H1 (cell line): ENCODE data around the gene WDR1.

Experiments
- ATF2 ChIP-seq: IDR thresholded peaks from 2 replicates; pipeline ENCODE4 v1.6.1; 2012; ENCODE audit warnings: low read length, inconsistent platforms
- ATF3 ChIP-seq: IDR thresholded peaks from 2 replicates; pipeline ENCODE4 v1.6.1; 2011; ENCODE audit warnings: low read depth, mild to moderate bottlenecking, low read length; ENCODE audit not compliant: insufficient read depth
- HDAC6 ChIP-seq: IDR thresholded peaks from one replicate; pipeline ENCODE4 v1.7.1; 2012; ENCODE audit warnings: low read depth, mild to moderate bottlenecking, inconsistent platforms, low read length, moderate library complexity
- MAFK ChIP-seq: IDR thresholded peaks from 2 replicates; pipeline ENCODE4 v1.6.1; 2012; ENCODE audit warnings: low read depth, mild to moderate bottlenecking, improper control_type of control experiment, low read length
- NRF1 ChIP-seq: IDR thresholded peaks from 2 replicates; pipeline ENCODE4 v1.6.1; 2011; ENCODE audit warnings: mild to moderate bottlenecking, low read depth, low read length, improper control_type of control experiment
- POLR2A ChIP-seq, 2 experiments: IDR thresholded peaks; 1 replicate in 1 of 2; 2 replicates in 1 of 2; pipeline ENCODE4 v1.6.1; 2011; ENCODE audit warnings: low read depth in 2 of 2, low read length in 2 of 2, mild to moderate bottlenecking in 2 of 2; ENCODE audit errors: control extremely low read depth in 1 of 2
- RAD21 ChIP-seq, 2 experiments: IDR thresholded peaks in 1 of 2; conservative IDR thresholded peaks in 1 of 2; 2 replicates each; pipeline ENCODE4 v1.6.1; 2011; ENCODE audit warnings: low read depth in 2 of 2, low read length in 2 of 2, improper control_type of control experiment in 1 of 2, inconsistent platforms in 1 of 2, mild to moderate bottlenecking in 1 of 2, moderate library complexity in 1 of 2
- TAF7 ChIP-seq: optimal IDR thresholded peaks from 2 replicates; pipeline ENCODE3; 2011; ENCODE audit warnings: low read depth, mild to moderate bottlenecking, inconsistent platforms, low read length, moderate library complexity, borderline replicate concordance
- TCF12 ChIP-seq: IDR thresholded peaks from 2 replicates; pipeline ENCODE4 v1.6.1; 2011; ENCODE audit warnings: low read depth, mild to moderate bottlenecking, low read length
- USF2 ChIP-seq: IDR thresholded peaks from 2 replicates; pipeline ENCODE4 v1.6.1; 2011; ENCODE audit warnings: low read length, improper control_type of control experiment
- YY1 ChIP-seq: IDR thresholded peaks from 2 replicates; pipeline ENCODE4 v1.6.1; 2011; ENCODE audit warnings: low read depth, mild to moderate bottlenecking, low read length
- TF ChIP-seq, protein P1 (sequence below), 3 experiments: IDR thresholded peaks; 1 replicate in 2 of 3; 2 replicates in 1 of 3; pipeline versions ENCODE4 v1.5.1 to v1.6.1; 2011; ENCODE audit warnings: low read length in 3 of 3, mild to moderate bottlenecking in 3 of 3, inconsistent platforms in 2 of 3, low read depth in 1 of 3, moderate library complexity in 1 of 3; ENCODE audit not compliant: insufficient read depth in 1 of 3; ENCODE audit errors: control extremely low read depth in 1 of 3
- TF ChIP-seq, protein P2 (sequence below): IDR thresholded peaks from 2 replicates; pipeline ENCODE4 v1.6.1; 2012; ENCODE audit warnings: inconsistent platforms
- TF ChIP-seq, protein P3 (sequence below): IDR thresholded peaks from 2 replicates; pipeline ENCODE4 v1.6.1; 2012; ENCODE audit warnings: inconsistent platforms

DNA sequence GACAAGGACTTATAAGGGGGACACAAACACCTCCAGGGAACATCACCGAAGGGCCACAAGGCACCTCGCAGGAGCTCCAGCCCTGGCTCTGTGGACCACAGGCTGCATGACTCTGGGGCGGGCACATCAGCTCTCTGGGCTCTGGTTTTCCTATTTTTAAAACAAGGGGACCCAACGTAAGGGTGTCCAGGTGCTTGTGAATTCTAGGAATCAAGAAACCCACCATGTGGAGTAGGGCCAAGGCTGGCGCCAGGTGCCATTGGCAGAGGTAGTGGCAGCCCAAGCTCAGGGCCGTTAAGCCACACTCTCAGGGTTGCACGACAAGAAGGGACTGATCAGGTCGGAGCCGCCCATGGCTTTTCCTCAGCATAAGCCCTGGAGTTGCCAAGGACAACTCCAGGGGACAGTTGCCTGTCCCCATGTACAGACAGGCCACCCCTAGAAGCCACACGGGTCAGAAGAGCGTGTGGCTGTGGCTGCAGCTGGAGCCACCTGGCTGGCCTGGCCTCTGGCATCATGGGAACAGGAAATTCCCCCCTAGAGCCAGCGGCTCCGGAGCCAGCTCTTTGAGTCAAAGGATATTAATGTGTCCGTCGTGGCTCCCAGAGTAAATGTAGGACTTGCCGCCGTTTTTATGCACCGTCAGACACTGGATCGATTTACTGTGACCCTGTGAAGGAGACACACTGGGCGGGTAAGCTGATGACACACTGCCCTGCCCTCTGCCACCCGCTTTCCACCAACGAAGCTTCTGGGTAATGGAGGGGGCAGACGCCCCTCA, 32.5 kb downstream of the WDR1 start:
- TF ChIP-seq, protein P1, sequence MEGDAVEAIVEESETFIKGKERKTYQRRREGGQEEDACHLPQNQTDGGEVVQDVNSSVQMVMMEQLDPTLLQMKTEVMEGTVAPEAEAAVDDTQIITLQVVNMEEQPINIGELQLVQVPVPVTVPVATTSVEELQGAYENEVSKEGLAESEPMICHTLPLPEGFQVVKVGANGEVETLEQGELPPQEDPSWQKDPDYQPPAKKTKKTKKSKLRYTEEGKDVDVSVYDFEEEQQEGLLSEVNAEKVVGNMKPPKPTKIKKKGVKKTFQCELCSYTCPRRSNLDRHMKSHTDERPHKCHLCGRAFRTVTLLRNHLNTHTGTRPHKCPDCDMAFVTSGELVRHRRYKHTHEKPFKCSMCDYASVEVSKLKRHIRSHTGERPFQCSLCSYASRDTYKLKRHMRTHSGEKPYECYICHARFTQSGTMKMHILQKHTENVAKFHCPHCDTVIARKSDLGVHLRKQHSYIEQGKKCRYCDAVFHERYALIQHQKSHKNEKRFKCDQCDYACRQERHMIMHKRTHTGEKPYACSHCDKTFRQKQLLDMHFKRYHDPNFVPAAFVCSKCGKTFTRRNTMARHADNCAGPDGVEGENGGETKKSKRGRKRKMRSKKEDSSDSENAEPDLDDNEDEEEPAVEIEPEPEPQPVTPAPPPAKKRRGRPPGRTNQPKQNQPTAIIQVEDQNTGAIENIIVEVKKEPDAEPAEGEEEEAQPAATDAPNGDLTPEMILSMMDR (IDR thresholded peaks at IDR 0.05; ENCODE audit: control extremely low read depth in 1 of 3, insufficient read depth in 1 of 3, low read depth in 1 of 3, low read length in 3 of 3) = no peak
- TF ChIP-seq, protein P2, sequence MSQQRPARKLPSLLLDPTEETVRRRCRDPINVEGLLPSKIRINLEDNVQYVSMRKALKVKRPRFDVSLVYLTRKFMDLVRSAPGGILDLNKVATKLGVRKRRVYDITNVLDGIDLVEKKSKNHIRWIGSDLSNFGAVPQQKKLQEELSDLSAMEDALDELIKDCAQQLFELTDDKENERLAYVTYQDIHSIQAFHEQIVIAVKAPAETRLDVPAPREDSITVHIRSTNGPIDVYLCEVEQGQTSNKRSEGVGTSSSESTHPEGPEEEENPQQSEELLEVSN = no peak
- no peak for TF ChIP-seq NRF1
- no peak for TF ChIP-seq TCF12
- TF ChIP-seq ATF2 = no peak
- TF ChIP-seq MAFK = no peak
- TF ChIP-seq HDAC6 = no peak
- no peak for TF ChIP-seq USF2
- TF ChIP-seq RAD21 (IDR thresholded peaks at IDR 0.05 in 1 of 2, conservative IDR thresholded peaks at IDR 0.05 in 1 of 2; ENCODE audit: low read depth in 2 of 2, low read length in 2 of 2) = no peak
- no peak for TF ChIP-seq POLR2A (IDR thresholded peaks at IDR 0.05; ENCODE audit: control extremely low read depth in 1 of 2, low read depth in 2 of 2, low read length in 2 of 2)
- TF ChIP-seq, protein P3, sequence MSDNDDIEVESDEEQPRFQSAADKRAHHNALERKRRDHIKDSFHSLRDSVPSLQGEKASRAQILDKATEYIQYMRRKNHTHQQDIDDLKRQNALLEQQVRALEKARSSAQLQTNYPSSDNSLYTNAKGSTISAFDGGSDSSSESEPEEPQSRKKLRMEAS = no peak
- no peak for TF ChIP-seq YY1
- no peak for TF ChIP-seq TAF7
- no peak for TF ChIP-seq ATF3
